PC-3 (cell line): ENCODE measurements around the gene ARHGAP6. TPM values are rescaled to one million over a fixed set of nuclear protein-coding genes. Genes with fewer than 3 reads are reported as not detected.

Experiments used
- ATAC-seq: fragments of 200-7000 bp; cut with Tn5 transposase; 2 replicates; pipeline ENCODE4 v1.9.1; 2020; ENCODE audit warnings: mild to moderate bottlenecking, moderate library complexity
- BruUV-seq: library from RNA; stranded (reverse); fragments of 400-500 nt; replicated peaks from 2 replicates; lab custom pipeline; 2021; lab: Mats Ljungman, UMichigan
- CTCF ChIA-PET: fragments of 300-600 bp; sonication (Branson Sonifier 250); formaldehyde crosslinking; loops from one replicate; lab custom pipeline; 2022; ENCODE audit warnings: antibody characterized with exemption; lab: Charles Lee
- POLR2A ChIA-PET: fragments of 300-600 bp; sonication (Branson Sonifier 250); formaldehyde crosslinking; loops from one replicate; lab custom pipeline; 2022; ENCODE audit warnings: antibody characterized with exemption; ENCODE audit not compliant: unreplicated experiment; lab: Charles Lee
- DNase-seq: peaks from one replicate; pipeline ENCODE4 v3.0.0-alpha.2; 2015
- H2AFZ ChIP-seq: fragments of 300-600 bp; sonication (generic); 2 replicates; pipeline ENCODE4 v1.6.0; 2016; ENCODE audit warnings: antibody characterized with exemption, low read length
- H3F3A ChIP-seq: fragments of 300-600 bp; sonication (generic); one replicate; pipeline ENCODE4 v1.6.0; 2017; ENCODE audit warnings: antibody characterized with exemption, low read length, control low read depth, mild to moderate bottlenecking; ENCODE audit not compliant: unreplicated experiment
- H3K27ac ChIP-seq: fragments of 300-600 bp; sonication (generic); 2 replicates; pipeline ENCODE4 v1.5.1; 2016; ENCODE audit warnings: mild to moderate bottlenecking, low read length
- H3K27me3 ChIP-seq: fragments of 300-600 bp; sonication (generic); 2 replicates; pipeline ENCODE4 v1.6.1; 2016; ENCODE audit warnings: low read length, mixed read lengths
- H3K36me3 ChIP-seq: fragments of 300-600 bp; sonication (generic); 2 replicates; pipeline ENCODE4 v1.6.1; 2016; ENCODE audit warnings: low read depth, mixed run types, low read length, mixed read lengths
- H3K4me1 ChIP-seq: fragments of 300-600 bp; sonication (generic); 2 replicates; pipeline ENCODE4 v1.5.1; 2016; ENCODE audit warnings: low read length; ENCODE audit not compliant: insufficient read depth
- H3K4me2 ChIP-seq: fragments of 300-600 bp; sonication (generic); 2 replicates; pipeline ENCODE4 v1.6.0; 2016; ENCODE audit warnings: low read length
- H3K4me3 ChIP-seq: fragments of 300-600 bp; sonication (generic); 2 replicates; pipeline ENCODE4 v1.5.1; 2016; ENCODE audit warnings: mild to moderate bottlenecking, low read length, mixed read lengths
- H3K79me2 ChIP-seq: fragments of 300-600 bp; sonication (generic); 2 replicates; pipeline ENCODE4 v1.6.1; 2017; ENCODE audit warnings: low read length, mixed read lengths
- H3K9ac ChIP-seq: fragments of 300-600 bp; sonication (generic); 2 replicates; pipeline ENCODE4 v1.6.0; 2016; ENCODE audit warnings: mild to moderate bottlenecking, low read length
- H3K9me2 ChIP-seq: fragments of 300-600 bp; sonication (generic); replicated peaks from 2 replicates; pipeline ENCODE4 v1.6.1; 2016; ENCODE audit warnings: mixed run types, low read length, mixed read lengths
- H3K9me3 ChIP-seq: fragments of 300-600 bp; sonication (generic); 2 replicates; pipeline ENCODE4 v1.6.1; 2016; ENCODE audit warnings: low read length, mixed read lengths
- H4K20me1 ChIP-seq: fragments of 300-600 bp; sonication (generic); 2 replicates; pipeline ENCODE4 v1.6.1; 2016; ENCODE audit warnings: low read length, mixed read lengths
- CTCF ChIP-seq: fragments of 300-600 bp; sonication (generic); conservative IDR thresholded peaks from 2 replicates; pipeline ENCODE4 v1.5.1; 2017; ENCODE audit warnings: antibody characterized with exemption, low read depth, mild to moderate bottlenecking, low read length
- EZH2 ChIP-seq: fragments of 300-600 bp; sonication (generic); IDR thresholded peaks from one replicate; pipeline ENCODE4 v1.6.1; 2017; ENCODE audit warnings: antibody characterized with exemption, mild to moderate bottlenecking, low read length; ENCODE audit not compliant: unreplicated experiment
- EZH2phosphoT487 ChIP-seq: fragments of 300-600 bp; sonication (generic); IDR thresholded peaks from 2 replicates; pipeline ENCODE4 v1.6.1; 2018; ENCODE audit warnings: mild to moderate bottlenecking, antibody characterized with exemption, low read length, borderline replicate concordance
- intact Hi-C: fragments of 100-400 bp; cut with micrococcal nuclease; formaldehyde crosslinking; loops from 2 replicates; pipeline ENCODE4 v1.9.0; 2023
- total RNA-seq: library from RNA; depleted of rRNA; stranded (reverse); fragments of >200 nt; gene quantifications from 2 replicates; pipeline ENCODE4 v1.2.3, GENCODE V29; 2014

ARHGAP6 gene
- total RNA-seq, 1 experiment from 2014 or later, result 2.8 TPM

- no peaks in the 10 kb centered on the region for H3K4me1 ChIP-seq
- intact Hi-C loops, result no loop called here
- ChIA-PET POLR2A (no interaction called here), CTCF (no interaction called here)
- ATAC-seq (no peak), DNase-seq (no peak)
- H3K9me3 ChIP-seq, result no peaks in the 10 kb centered on the region
- H3K27me3 ChIP-seq, result no peaks in the 10 kb centered on the region
- H3K27ac ChIP-seq, result no peak overlapping the region
- no peak overlapping the region for H3K4me2 ChIP-seq
- no peaks in the 10 kb centered on the region for H3K79me2 ChIP-seq
- H2AFZ ChIP-seq, result no peak overlapping the region
- no peaks in the 10 kb centered on the region for H3K9me2 ChIP-seq
- no peaks in the 10 kb centered on the region for H3K36me3 ChIP-seq
- no peaks in the 10 kb centered on the region for H4K20me1 ChIP-seq
- no peak for TF ChIP-seq EZH2phosphoT487
- TF ChIP-seq EZH2, result no peak
- TF ChIP-seq CTCF, result no peak
- H3K9ac ChIP-seq, result no peak overlapping the region
- H3K4me3 ChIP-seq, result no peak overlapping the region
- H3F3A ChIP-seq, result no peaks in the 10 kb centered on the region
- no TSS peak for BruUV-seq
Observed at GRCh38 chrX:11309220-11309619, 356.5 kb downstream of the ARHGAP6 start.

DNA sequence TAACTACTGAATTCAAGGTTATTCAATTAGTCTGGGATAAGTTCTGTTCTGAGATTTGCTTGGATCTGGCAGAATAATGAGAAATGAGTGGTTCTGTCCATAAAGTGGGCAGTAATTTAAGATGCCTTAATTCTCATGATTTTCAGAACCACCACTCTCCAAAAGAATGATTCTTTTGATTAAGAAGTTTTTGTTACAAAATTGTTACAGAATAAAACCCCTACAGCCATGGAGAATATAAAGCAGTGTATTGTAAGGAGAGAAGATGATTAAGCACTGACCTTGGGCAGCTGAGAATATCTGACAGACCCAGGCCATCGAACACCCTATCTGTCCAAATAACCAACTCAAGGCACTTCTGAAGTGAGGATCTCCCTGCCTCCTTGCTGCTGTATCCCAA lies 360.1 kb downstream of the ARHGAP6 start:
- H3K36me3 ChIP-seq, result no peaks in the 10 kb centered on the region
- no peak for DNase-seq
- H3K4me2 ChIP-seq, result no peak overlapping the region
- intact Hi-C loops, result no loop called here
- no peaks in the 10 kb centered on the region for H3K79me2 ChIP-seq
- BruUV-seq, result no TSS peak
- no peak overlapping the region for H3K27ac ChIP-seq
- no peak overlapping the region for H3K9ac ChIP-seq
- no peaks in the 10 kb centered on the region for H4K20me1 ChIP-seq
- H3K9me3 ChIP-seq, result no peaks in the 10 kb centered on the region
- no peaks in the 10 kb centered on the region for H3K27me3 ChIP-seq
- no peak overlapping the region for H2AFZ ChIP-seq
- POLR2A ChIA-PET, result no interaction called here
- H3F3A ChIP-seq, result no peaks in the 10 kb centered on the region
- no peak overlapping the region for H3K4me3 ChIP-seq
- H3K4me1 ChIP-seq, result no peaks in the 10 kb centered on the region
- no peaks in the 10 kb centered on the region for H3K9me2 ChIP-seq
- no peak for ATAC-seq
- TF ChIP-seq EZH2phosphoT487, result no peak
- no peak for TF ChIP-seq EZH2
- no peak for TF ChIP-seq CTCF
- CTCF ChIA-PET, result no interaction called here

GRCh38 chrX:11304829-11305228 lies 360.9 kb downstream of the ARHGAP6 start:
- Histone ChIP-seq H3K9me2 (no peaks in the 10 kb centered on the region), H3K4me1 (no peaks in the 10 kb centered on the region), H3K9ac (no peak overlapping the region), H3F3A (no peaks in the 10 kb centered on the region), H3K4me2 (no peak overlapping the region), H3K36me3 (no peaks in the 10 kb centered on the region), H3K79me2 (no peaks in the 10 kb centered on the region), H3K9me3 (no peaks in the 10 kb centered on the region), H3K27ac (no peak overlapping the region), H4K20me1 (no peaks in the 10 kb centered on the region), H2AFZ (no peak overlapping the region), H3K4me3 (no peak overlapping the region), H3K27me3 (no peaks in the 10 kb centered on the region)
- BruUV-seq, result no TSS peak
- DNase-seq, result no peak
- ATAC-seq, result no peak
- CTCF ChIA-PET, result interaction anchor here (0.6 kb wide), 2 partner anchors 141 to 549 kb away, joined by 4 to 8 read pairs; no protein-coding TSS in a partner anchor
- no peak for TF ChIP-seq CTCF
- TF ChIP-seq EZH2phosphoT487, result no peak
- no peak for TF ChIP-seq EZH2
- intact Hi-C loops, result no loop called here
- POLR2A ChIA-PET, result no interaction called here
